CD4-positive, alpha-beta memory T cell (primary cell): ENCODE results near the gene SHISAL2A. TPM values are rescaled to one million over a fixed set of nuclear protein-coding genes. Genes with fewer than 3 reads are reported as not detected.
A peak's percentile ranks its signal among the peaks of the same experiment; 100 is the strongest.

Experiments
- CTCF ChIA-PET: fragments of 350-600 bp; sonication (Branson Sonifier 250); formaldehyde crosslinking; loops from one replicate; lab custom pipeline; 2021; ENCODE audit warnings: inconsistent platforms; ENCODE audit not compliant: partially characterized antibody; lab: Charles Lee
- POLR2A ChIA-PET: fragments of 350-600 bp; sonication (Branson Sonifier 250); formaldehyde crosslinking; loops from one replicate; lab custom pipeline; 2021; ENCODE audit not compliant: partially characterized antibody; lab: Charles Lee
- DNase-seq, 5 donors: peaks; one replicate each; pipeline versions ENCODE4 v3.0.0 to v3.0.0-alpha.2; 2020 to 2022; ENCODE audit warnings: mixed read lengths in 1 of 5
- H3K27ac ChIP-seq: one replicate; pipeline ENCODE4 v1.7.0; 2013; ENCODE audit warnings: low read depth, low read length
- H3K27me3 ChIP-seq: 2 replicates; pipeline ENCODE4 v1.7.0; 2013; ENCODE audit warnings: mild to moderate bottlenecking, low read length, moderate library complexity; ENCODE audit not compliant: insufficient read depth
- H3K36me3 ChIP-seq: 2 replicates; pipeline ENCODE4 v1.7.0; 2013; ENCODE audit warnings: mild to moderate bottlenecking, low read length, moderate library complexity; ENCODE audit not compliant: insufficient read depth
- H3K4me1 ChIP-seq: 2 replicates; pipeline ENCODE4 v1.7.0; 2013; ENCODE audit warnings: mild to moderate bottlenecking, low read length, moderate library complexity; ENCODE audit not compliant: insufficient read depth
- H3K4me3 ChIP-seq, 2 donors: one replicate each; pipeline ENCODE4 v1.7.0; 2013; ENCODE audit warnings: low read length in 2 of 2, mild to moderate bottlenecking in 1 of 2
- H3K9me3 ChIP-seq, 2 donors: one replicate each; pipeline ENCODE4 v1.7.0; 2013; ENCODE audit warnings: low read length in 2 of 2, control low read depth in 1 of 2; ENCODE audit not compliant: control insufficient read depth in 1 of 2
- H3K27ac Mint-ChIP-seq, 7 donors: one replicate each; pipeline ENCODE4 v1.8.0; 2020 to 2021; ENCODE audit warnings: mixed read lengths in 7 of 7, mild to moderate bottlenecking in 6 of 7, inconsistent platforms in 3 of 7, moderate library complexity in 3 of 7
- H3K27me3 Mint-ChIP-seq, 2 donors: one replicate each; pipeline ENCODE4 v1.8.0; 2020 to 2021; ENCODE audit warnings: mixed read lengths in 2 of 2
- H3K36me3 Mint-ChIP-seq, 2 donors: one replicate each; pipeline ENCODE4 v1.8.0; 2020 to 2021; ENCODE audit warnings: mixed read lengths in 2 of 2, inconsistent platforms in 1 of 2, mild to moderate bottlenecking in 1 of 2
- H3K4me1 Mint-ChIP-seq, 4 donors: one replicate each; pipeline ENCODE4 v1.8.0; 2020 to 2021; ENCODE audit warnings: mixed read lengths in 4 of 4, mild to moderate bottlenecking in 1 of 4
- H3K4me3 Mint-ChIP-seq, 8 donors: one replicate each; pipeline ENCODE4 v1.8.0; 2020 to 2021; ENCODE audit warnings: mixed read lengths in 8 of 8, mild to moderate bottlenecking in 7 of 8, moderate library complexity in 6 of 8, inconsistent platforms in 3 of 8
- H3K9me3 Mint-ChIP-seq, 8 donors: one replicate each; pipeline ENCODE4 v1.8.0; 2020 to 2021; ENCODE audit warnings: mixed read lengths in 8 of 8, mild to moderate bottlenecking in 5 of 8, inconsistent platforms in 3 of 8, moderate library complexity in 1 of 8
- intact Hi-C: fragments of 100-400 bp; cut with micrococcal nuclease; formaldehyde crosslinking; loops from one replicate; pipeline ENCODE4 v1.15.1; 2023
- polyA plus RNA-seq, 2 donors: library from polyadenylated mRNA; unstranded; fragments of 300-500 nt; fragmentation: Illumina TruSeq; gene quantifications; one replicate each; pipeline ENCODE4 v1.2.3, GENCODE V29; 2021
- total RNA-seq, 2 experiments: library from RNA; stranded (reverse); gene quantifications; one replicate each; pipeline ENCODE4 v1.2.3, GENCODE V29; 2021

Gene SHISAL2A
- total and polyA plus RNA-seq, 4 experiments from 2014 or later, result 3.2 to 75.6 (median 36.6) TPM

DNA sequence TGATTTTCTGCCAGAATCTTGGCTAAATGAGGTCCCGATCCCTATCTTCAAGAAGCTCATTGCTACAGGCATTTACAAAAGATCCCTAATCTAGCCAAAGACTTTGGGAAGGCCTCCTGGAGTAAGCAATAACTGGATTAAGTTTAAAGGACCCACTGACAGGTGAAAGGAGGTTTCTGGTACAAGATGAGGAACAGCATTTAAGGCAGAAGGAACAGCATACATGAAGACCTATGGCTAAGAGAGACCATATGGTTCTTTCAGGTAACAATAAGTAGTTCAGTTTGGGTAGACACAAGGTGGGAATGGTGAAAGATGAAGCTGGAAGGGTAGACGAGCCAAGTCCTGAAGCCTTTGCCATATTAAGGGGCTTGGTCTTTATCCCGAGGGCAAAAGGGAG lies 27.8 kb downstream of the SHISAL2A start:
- H3K9me3 Mint-ChIP-seq, result peaks cover 0 to 2% (median 0%) of the 10 kb centered on the region in 8 donors
- no peak overlapping the region for H3K4me3 Mint-ChIP-seq
- H3K36me3 Mint-ChIP-seq, result peaks cover 23 to 40% of the 10 kb centered on the region in 2 donors
- H3K27ac ChIP-seq, result no peak overlapping the region
- DNase-seq, result no peak
- peak overlapping the region in 6 of 7 donors; percentile 0 to 78 (median 18) for H3K27ac Mint-ChIP-seq
- H3K36me3 ChIP-seq, result peaks cover 7% of the 10 kb centered on the region
- CTCF ChIA-PET, result interaction anchor here (1.2 kb wide), 1 partner anchor 26 kb away, joined by 5 read pairs; no protein-coding TSS in a partner anchor
- peaks cover 1 to 11% (median 5%) of the 10 kb centered on the region in 4 donors for H3K4me1 Mint-ChIP-seq
- intact Hi-C loops, result no loop called here
- no peak overlapping the region for H3K4me3 ChIP-seq
- no peaks in the 10 kb centered on the region for H3K4me1 ChIP-seq
- no peaks in the 10 kb centered on the region for H3K27me3 ChIP-seq
- H3K9me3 ChIP-seq, result no peaks in the 10 kb centered on the region
- POLR2A ChIA-PET, result no interaction called here
- H3K27me3 Mint-ChIP-seq, result no peaks in the 10 kb centered on the region

DNA sequence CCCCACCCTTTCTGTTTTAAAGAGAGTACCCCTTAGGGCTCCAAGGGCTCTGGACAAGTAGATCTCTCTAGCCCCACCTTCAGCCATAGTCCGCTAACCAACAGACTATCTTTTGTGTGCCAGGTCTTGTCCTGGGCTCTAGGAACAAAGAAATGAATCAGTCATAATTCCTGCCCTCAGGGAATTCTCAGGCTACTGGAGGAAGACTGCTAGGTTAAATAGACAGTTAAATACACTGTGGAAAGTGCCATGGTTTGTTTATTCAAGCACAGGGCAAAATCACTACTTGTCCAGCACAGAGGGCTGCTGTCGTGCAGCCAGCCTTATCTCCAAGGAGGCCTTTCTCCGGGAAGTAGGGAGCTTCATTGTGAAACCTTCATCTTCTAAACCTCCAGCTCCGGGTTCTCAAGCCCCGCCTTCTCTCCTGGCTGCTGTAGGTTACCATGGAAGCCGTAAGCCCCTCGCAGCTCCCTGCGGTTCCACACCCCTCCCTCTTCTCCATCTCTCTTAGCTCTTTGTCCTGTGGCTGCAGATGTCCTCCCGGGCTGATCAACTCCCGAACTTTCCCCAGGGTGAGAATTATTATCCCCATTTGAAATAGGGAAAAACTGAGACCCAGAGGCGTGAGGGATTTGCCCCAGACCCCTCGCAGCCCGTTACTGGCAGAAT lies 29.8 kb downstream of the SHISAL2A start:
- DNase-seq, result no peak
- no peaks in the 10 kb centered on the region for H3K27me3 Mint-ChIP-seq
- no peak overlapping the region for H3K4me3 Mint-ChIP-seq

DNA sequence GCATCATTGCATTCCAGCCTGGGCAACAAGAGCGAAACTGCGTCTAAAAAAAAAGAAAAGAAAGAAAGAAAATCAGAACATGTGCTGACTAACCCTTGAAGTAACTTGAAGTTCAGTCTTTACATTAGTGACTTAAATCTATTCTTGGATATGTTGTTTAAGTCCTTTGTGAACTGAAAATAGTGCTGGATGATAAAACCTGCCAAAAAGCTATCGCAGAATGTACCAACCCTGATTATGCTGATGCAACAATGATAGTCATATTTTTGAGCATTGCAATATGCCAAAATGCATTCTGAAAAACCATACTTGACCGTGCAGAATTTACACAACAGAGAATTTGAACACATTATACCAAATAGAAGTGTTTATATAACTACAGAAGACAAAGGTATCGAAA lies 30.7 kb downstream of the SHISAL2A start:
- Histone ChIP-seq H3K27me3 (no peaks in the 10 kb centered on the region), H3K4me1 (no peaks in the 10 kb centered on the region), H3K36me3 (peaks cover 22% of the 10 kb centered on the region), H3K9me3 (no peaks in the 10 kb centered on the region), H3K4me3 (no peak overlapping the region), H3K27ac (no peak overlapping the region)
- ChIA-PET POLR2A (interaction anchor here (3.0 kb wide), 1 partner anchor 31 kb away, joined by 15 read pairs; the partner anchor contains the start of gene SHISAL2A), CTCF (no interaction called here)
- no peaks in the 10 kb centered on the region for H3K9me3 Mint-ChIP-seq
- no peaks in the 10 kb centered on the region for H3K27me3 Mint-ChIP-seq
- H3K4me1 Mint-ChIP-seq, result peaks cover 0 to 8% (median 6%) of the 10 kb centered on the region in 4 donors
- no peak overlapping the region for H3K4me3 Mint-ChIP-seq
- intact Hi-C loops, result no loop called here
- DNase-seq, result no peak
- H3K27ac Mint-ChIP-seq, result no peak overlapping the region
- peaks cover 23 to 38% of the 10 kb centered on the region in 2 donors for H3K36me3 Mint-ChIP-seq

More for the DNA sequence above, 29.8 kb downstream of the SHISAL2A start:
- ChIA-PET POLR2A (interaction anchor here (1.0 to 3.0 kb wide), 2 partner anchors 24 to 30 kb away, joined by 3 to 15 read pairs; partner anchors contain the start of gene SHISAL2A), CTCF (interaction anchor here (0.6 kb wide), 2 partner anchors 29 to 48 kb away, joined by 3 to 4 read pairs; partner anchors contain the start of gene SHISAL2A)
- H3K27ac ChIP-seq, result no peak overlapping the region
- intact Hi-C loops, result no loop called here
- H3K4me3 ChIP-seq, result no peak overlapping the region
- Mint-ChIP-seq H3K9me3 (no peaks in the 10 kb centered on the region), H3K4me1 (peaks cover 0 to 10% (median 6%) of the 10 kb centered on the region in 4 donors), H3K36me3 (peaks cover 23 to 35% of the 10 kb centered on the region in 2 donors), H3K27ac (peak overlapping the region in 2 of 7 donors; percentile 36 to 70)
- H3K27me3 ChIP-seq, result no peaks in the 10 kb centered on the region
- no peaks in the 10 kb centered on the region for H3K9me3 ChIP-seq
- peaks cover 15% of the 10 kb centered on the region for H3K36me3 ChIP-seq
- H3K4me1 ChIP-seq, result no peaks in the 10 kb centered on the region

DNA sequence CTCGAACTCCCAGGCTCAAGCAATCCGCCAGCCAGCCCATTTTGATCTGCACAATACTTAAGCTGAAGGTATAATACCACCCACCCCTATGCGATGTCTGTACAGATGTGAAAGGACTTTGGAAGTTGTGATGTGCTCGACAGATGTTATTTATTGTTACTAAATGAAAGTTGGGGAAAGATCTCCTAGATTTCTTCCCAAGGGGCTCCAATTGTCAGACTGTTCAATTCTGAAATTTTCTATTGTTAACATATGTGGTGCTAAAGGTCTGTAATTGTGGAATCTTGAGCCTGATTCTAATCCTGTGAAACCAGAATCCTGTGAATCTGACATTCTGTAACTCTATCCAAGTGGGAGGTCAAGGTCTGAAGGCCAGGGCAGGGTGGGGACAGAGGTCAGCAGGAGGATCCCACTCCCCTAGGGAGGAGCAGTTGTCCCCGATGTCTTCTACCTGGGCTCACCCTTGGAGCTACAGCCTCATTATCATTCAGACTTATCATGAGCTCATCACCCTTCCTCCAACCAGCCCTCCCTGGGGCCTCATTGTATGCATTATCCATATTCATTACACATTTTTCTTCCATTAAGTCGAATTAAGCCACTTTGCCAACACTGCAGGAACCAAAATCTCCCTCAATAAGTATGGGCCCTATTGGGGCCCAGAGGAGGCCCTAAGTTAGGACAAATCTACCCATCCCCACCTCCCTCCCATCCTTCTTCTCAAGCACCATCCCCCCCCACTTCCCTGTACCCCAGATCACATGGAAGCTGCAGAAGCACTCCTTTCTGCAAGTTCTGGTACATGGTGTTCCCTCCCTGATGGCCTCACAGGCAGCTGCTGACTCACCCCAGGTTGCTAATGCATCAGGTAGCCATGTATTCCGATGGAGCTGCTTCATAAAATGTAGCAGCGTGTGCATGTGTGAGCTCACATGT lies 32.3 kb downstream of the SHISAL2A start:
- Mint-ChIP-seq H3K4me1 (peaks cover 0 to 5% (median 4%) of the 10 kb centered on the region in 4 donors), H3K36me3 (peaks cover 24 to 35% of the 10 kb centered on the region in 2 donors), H3K27ac (peak overlapping the region in 5 of 7 donors; percentile 36 to 77 (median 62)), H3K9me3 (no peaks in the 10 kb centered on the region), H3K4me3 (no peak overlapping the region), H3K27me3 (no peaks in the 10 kb centered on the region)
- Histone ChIP-seq H3K27ac (no peak overlapping the region), H3K4me1 (no peaks in the 10 kb centered on the region), H3K36me3 (peaks cover 16% of the 10 kb centered on the region), H3K27me3 (no peaks in the 10 kb centered on the region), H3K9me3 (no peaks in the 10 kb centered on the region), H3K4me3 (no peak overlapping the region)
- intact Hi-C loops, result loop anchor here (5.0 kb wide), 1 partner anchor 33 kb away; the partner anchor contains the start of gene SHISAL2A
- DNase-seq, result no peak
- ChIA-PET CTCF (interaction anchor here (1.0 to 3.0 kb wide), 10 partner anchors 9 to 168 kb away, joined by 3 to 9 read pairs (median 4); partner anchors contain the start of genes GPX7, SHISAL2A and TUT4), POLR2A (interaction anchor here (1.0 to 3.2 kb wide), 4 partner anchors 27 to 299 kb away, joined by 4 to 14 read pairs (median 6); partner anchors contain the start of genes CC2D1B and GPX7)

GRCh38 chr1:52667290-52667689 lies 34.3 kb downstream of the SHISAL2A start:
- H3K36me3 ChIP-seq, result peaks cover 16% of the 10 kb centered on the region
- Mint-ChIP-seq H3K9me3 (no peaks in the 10 kb centered on the region), H3K4me1 (peaks cover 0 to 5% (median 3%) of the 10 kb centered on the region in 4 donors), H3K27ac (peak overlapping the region in 1 of 7 donors; percentile 19), H3K4me3 (no peak overlapping the region), H3K27me3 (no peaks in the 10 kb centered on the region), H3K36me3 (peaks cover 29 to 39% of the 10 kb centered on the region in 2 donors)
- CTCF ChIA-PET, result interaction anchor here (0.7 to 4.3 kb wide), 8 partner anchors 18 to 172 kb away, joined by 3 to 21 read pairs (median 4); partner anchors contain the start of genes SHISAL2A and TUT4
- H3K4me3 ChIP-seq, result no peak overlapping the region
- H3K9me3 ChIP-seq, result no peaks in the 10 kb centered on the region
- H3K4me1 ChIP-seq, result no peaks in the 10 kb centered on the region
- intact Hi-C loops, result loop anchor here (2.0 to 5.0 kb wide), 2 partner anchors 35 to 770 kb away; partner anchors contain the start of gene SHISAL2A
- no peak for DNase-seq
- POLR2A ChIA-PET, result interaction anchor here (0.9 to 3.2 kb wide), 4 partner anchors 29 to 301 kb away, joined by 3 to 14 read pairs (median 8); partner anchors contain the start of genes CC2D1B and SHISAL2A
- no peak overlapping the region for H3K27ac ChIP-seq
- no peaks in the 10 kb centered on the region for H3K27me3 ChIP-seq

- intact Hi-C loops, result loop anchor here (2.0 to 5.0 kb wide), 2 partner anchors 36 to 771 kb away; partner anchors contain the start of gene SHISAL2A
- H3K27ac ChIP-seq, result no peak overlapping the region
- Mint-ChIP-seq H3K27me3 (no peaks in the 10 kb centered on the region), H3K27ac (peak overlapping the region in 2 of 7 donors; percentile 6 to 11), H3K4me3 (no peak overlapping the region), H3K4me1 (peaks cover 0 to 5% (median 3%) of the 10 kb centered on the region in 4 donors), H3K36me3 (peaks cover 30 to 38% of the 10 kb centered on the region in 2 donors), H3K9me3 (no peaks in the 10 kb centered on the region)
- no peaks in the 10 kb centered on the region for H3K9me3 ChIP-seq
- H3K36me3 ChIP-seq, result peaks cover 16% of the 10 kb centered on the region
- no peak overlapping the region for H3K4me3 ChIP-seq
- CTCF ChIA-PET, result interaction anchor here (0.8 to 4.3 kb wide), 4 partner anchors 12 to 172 kb away, joined by 3 to 21 read pairs (median 6); no protein-coding TSS in a partner anchor
- DNase-seq, result no peak
- no peaks in the 10 kb centered on the region for H3K27me3 ChIP-seq
- POLR2A ChIA-PET, result interaction anchor here (2.1 to 3.2 kb wide), 3 partner anchors 30 to 302 kb away, joined by 8 to 14 read pairs (median 9); partner anchors contain the start of genes CC2D1B and SHISAL2A
- H3K4me1 ChIP-seq, result no peaks in the 10 kb centered on the region
Observed at GRCh38 chr1:52667984-52668383, 35.0 kb downstream of the SHISAL2A start.
